HK-2 (cell line): ENCODE data around the gene PPL.

ENCODE experiments used
- DNase-seq: peaks from one replicate; pipeline ENCODE4 v3.0.0-alpha.2; 2018; ENCODE audit not compliant: unreplicated experiment

The PPL gene

DNA sequence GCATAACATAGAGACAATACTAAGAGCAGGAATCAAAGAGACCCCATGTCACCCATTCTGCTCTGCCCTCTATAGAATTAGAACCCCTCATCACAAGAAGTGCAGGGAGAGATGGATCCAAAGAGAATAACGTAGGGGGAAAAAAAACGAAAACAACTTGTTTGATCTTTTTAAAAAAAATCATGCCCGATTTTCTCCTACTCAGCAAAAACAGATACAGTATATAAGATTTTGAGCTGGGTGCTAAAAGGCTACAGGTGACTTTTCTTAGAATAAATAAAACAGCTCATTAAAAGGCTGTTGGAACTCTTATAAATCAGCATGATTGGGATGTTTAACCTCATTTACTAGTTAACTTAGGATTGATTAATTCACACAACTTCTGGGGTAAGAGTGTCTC, 72.2 kb downstream of the PPL start:
- no peak for DNase-seq

DNA sequence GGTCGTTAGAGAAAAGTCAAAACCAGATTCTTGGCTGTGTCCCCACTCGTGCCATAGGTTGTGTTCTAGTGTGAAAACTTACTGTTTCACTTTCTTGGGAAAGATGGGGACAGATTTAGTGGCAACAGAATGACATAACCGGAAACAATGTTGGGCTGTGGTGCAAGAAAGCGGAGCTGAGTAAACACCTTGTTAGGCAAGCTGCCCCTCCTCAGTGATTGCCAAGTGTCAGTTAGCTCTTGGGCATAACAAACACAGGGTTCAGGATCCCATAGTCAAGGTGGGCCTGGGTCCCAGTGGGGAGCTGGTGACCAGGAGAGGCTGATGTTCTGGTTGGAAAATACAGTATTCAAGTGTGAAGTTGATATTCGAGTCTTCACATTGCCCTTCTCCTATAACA, 74.3 kb downstream of the PPL start:
- DNase-seq, result no peak

DNA sequence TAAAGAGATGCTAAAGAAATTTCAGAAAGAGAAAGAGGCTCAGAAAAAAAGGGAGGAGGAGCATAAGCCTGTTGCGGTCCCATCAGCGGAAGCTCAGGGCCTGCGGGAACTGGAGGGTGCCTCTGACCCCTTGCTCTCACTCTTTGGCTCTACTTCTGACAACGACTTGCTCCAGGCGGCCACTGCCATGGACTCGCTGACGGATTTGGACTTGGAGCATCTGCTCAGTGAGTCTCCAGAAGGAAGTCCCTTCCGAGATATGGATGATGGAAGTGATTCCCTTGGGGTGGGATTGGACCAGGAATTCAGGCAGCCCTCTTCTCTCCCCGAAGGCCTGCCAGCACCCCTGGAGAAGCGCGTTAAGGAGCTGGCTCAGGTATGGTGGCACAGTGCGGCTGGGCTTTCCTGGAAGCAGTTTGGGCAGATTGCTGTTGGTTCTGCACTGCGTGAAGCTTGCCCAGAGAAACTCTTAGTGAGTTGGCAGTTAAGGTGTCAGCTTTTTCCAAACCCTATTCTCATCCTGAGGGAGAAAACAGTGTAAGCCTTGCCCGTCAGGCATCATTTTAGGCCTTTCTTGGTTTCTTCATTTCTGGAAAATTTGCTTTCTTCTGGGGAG, 76.1 kb downstream of the PPL start:
- DNase-seq, result no peak

DNA sequence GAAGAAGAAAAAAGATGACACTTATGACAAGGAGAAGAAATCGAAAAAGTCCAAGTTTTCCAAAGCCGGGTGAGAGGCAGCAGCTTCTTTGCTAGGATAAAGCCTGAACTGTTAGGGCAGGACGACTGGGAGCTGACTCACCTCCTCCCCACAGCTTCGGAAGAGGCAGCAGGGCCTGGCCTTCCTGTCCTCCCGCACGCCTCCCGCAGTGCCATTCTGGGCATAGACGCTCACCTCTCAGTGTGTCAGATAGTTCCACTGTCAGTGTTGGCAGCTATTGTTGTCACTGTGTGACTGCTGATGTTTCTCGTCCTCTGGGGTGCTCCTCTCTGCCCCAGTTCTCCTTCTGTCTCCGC, 77.1 kb downstream of the PPL start:
- no peak for DNase-seq

DNA sequence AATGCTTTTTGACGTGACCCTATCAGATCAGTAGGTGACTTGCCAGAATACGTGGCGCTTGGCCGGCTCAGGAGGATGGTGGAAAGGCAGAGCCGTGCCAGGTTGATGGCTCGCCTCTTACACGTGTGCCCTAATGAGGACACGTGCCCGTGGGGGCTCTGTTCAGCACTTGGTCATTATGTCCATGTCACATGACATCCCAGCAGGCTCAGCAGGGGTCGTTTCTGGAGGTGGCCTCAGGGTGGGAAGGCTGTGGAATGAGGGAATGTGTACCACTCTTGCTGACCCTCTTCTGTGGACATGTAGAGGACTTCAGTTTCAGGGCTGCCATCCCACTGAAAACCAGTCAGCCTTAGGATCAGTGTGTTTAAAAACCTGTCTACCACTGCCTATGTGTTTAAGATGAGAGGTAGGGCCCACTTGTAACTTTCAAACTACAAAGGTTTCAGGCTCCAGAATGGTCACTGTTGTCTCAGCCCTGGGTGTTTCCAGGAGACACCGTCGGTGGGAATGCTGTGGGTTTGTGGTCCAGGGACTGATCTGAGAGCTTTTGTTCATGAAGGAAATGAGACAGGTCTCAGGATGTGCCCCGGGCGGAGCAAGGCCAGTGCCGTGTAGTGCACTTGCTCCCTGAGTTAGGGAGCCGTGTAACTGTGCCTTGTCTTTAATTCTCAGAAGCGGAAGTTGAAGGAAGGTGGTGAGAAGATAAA, 77.6 kb downstream of the PPL start:
- no peak for DNase-seq

GRCh38 chr16:4855804-4856203, 81.1 kb downstream of the PPL start:
- DNase-seq, result no peak

- no peak for DNase-seq
Observed at GRCh38 chr16:4855371-4855770, 81.6 kb downstream of the PPL start.

DNA sequence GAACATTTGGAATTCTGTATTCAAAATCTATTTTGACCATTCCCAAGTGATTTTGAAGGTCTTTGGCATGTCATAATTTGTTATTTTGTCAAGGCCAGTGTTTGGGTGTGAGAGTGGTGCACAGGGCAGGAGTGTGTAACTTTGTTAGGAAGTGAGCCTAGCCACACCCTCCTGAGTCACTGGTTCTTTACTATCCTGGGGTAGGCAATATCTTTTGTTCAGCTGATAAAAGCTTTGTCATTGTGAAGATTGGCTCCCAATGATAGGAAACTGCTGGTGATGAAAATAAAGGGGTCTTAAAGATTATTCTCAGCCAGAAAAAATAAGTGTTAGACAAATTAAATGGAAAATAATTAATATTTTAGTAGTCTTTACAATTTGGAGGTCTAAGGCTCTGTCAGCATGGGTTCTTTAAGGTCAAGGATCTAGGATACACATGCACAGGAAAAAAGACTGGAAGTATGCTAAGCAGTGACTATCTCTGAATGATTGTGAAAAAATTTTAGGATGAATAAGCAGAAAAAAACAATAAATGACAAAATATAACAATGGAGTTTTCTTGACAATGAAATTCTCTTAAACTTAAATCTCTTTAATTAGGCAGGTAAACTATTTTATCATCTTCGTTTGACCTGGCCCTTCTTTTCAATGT, 84.6 kb downstream of the PPL start:
- DNase-seq, result no peak

DNA sequence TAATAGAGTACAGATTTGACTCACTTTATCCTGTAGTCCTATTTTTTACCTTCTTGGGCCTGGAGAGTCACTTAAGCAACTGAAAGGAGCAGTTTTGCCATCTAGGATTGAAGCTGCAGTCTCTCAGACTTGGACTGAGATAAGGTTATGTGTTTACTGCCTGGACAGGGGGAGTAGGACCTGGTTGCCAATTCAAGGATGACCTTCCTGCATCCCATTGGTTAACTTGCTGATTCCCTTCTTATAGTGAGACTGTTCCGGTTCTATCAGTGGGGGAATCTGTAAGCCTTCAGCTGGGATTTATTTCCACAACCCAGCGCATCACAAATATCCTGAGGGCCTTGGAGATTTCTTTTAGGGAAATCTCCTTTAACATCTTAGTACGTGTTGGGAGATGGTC, 86.7 kb downstream of the PPL start:
- no peak for DNase-seq

- DNase-seq, result peak; percentile 32
Observed at GRCh38 chr16:4847774-4848587, 89.0 kb downstream of the PPL start.

DNA sequence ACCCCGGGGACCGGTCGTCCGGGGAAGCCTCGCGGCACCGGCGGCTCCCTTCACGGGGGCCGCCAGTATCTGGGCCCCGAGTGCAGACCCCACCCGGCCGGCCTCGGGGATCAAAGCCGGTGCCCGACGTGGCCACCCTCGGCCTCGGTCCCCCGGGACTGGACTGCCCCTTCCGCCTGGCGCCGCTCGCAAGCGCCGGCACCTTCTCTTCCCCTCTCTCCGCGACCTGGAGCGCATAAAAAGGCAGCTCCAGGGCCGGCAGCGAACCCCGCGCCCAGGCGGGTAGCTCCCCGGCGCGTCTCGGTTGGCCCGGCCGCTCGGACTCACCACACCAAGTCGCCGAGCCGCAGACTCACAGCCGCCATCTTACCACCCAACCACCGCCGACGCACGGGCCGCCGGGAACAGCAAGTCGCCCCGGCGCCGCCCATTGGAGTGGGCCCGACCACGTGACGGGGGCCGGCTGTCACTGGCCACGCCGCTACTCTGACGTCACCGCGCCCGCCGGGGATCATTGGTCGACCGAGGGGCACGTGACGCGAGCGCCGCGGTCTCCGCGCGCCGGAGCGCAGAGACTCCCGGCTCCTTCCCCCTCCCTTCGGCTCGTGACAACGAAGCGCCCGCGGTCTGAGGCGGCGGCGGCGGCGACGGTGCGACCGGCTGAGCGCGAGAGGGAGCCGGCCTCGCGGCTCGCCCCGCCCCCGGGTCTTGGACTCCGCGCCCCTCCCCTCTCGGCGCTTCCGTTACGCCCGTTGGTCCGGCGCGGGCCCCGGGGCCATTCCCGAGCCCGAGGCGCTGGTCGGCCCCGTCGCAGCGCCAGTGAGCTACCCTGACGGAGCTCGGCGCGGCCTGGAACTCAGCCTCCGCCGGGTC, 89.8 kb downstream of the PPL start, which contains the start of the genes GLYR1 and UBN1:
GLYR1 (minus strand) TSS at position 388 of the 873 bp plus-strand sequence; CDS start at position 365, 23 bp downstream.
UBN1 (plus strand) TSS at position 581 of the 873 bp plus-strand sequence. CDS start 5,437 bp downstream, outside the sequence.
- peak; percentile 95 for DNase-seq

GRCh38 chr16:4846503-4846900, 90.4 kb downstream of the PPL start:
- DNase-seq, result peak; percentile 68

DNA sequence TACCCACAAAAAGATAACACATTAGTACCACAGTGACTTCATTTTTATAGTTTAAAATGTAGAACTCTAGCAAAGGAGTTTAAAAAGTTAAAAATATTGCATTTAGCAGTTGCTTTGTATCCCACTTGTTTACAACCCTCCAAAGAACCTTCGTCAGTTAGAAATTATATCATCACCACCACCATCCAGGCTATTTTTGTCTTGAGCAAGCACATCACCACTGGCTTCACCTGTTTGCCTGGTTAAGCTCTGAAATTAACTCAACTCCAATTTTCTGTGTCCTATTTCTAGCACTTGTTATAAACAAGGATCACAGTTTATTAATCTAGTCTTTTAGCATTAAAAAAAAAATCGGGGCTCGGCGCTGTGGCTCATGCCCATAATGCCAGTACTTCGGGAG, 96.0 kb downstream of the PPL start:
- no peak for DNase-seq

DNA sequence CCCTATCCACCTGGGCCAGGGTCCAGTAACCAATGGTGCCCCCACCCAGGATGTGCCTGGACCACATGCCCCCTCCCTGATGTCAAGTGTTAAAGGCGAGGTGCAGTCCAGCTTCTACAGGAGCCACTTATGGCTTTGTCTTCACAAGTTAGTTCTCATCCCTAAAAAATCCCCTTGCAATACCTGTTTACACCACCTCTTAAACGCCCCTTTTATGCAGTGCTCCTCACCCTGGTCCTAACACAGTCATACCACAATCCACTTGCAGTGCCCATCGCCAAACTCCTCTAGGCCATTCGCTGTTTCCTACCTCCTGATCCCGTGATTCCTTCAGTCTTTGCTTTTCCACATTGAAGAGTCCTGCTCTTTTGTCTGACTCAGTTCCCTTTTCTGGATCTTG, 97.0 kb downstream of the PPL start:
- no peak for DNase-seq

DNA sequence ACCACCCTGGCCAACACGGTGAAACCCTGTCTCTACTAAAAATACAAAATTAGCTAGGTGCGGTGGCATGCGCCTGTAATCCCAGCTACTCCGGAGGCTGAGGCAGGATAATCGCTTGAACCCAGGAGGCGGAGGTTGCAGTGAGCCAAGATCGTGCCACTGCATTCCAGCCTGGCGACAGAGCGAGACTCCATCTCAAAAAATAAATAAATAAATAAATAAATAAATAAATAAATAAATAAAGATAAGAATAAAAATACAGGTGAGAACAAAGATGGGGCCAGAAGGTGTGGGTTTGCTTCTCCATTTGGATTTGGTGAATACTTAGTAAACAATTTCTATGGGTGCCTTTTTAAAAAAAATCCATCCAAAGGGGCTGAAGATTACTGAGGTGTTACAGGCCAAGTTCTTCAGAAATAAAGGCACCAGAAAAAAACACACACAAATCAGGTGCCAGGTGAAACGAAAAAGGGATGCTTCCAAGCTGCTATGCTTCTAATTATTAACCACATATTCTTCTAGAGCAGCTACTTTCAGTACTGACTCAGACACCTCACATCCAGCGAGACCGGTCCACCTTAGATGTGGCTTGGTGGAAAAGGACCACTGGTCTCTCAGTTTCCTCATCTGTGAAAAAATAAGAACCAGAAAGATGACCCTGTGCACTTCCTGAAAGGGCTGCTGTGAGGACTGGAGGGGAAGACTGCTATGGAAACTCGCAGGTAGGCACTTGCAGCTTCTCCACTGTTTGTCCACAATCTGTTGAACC, 99.0 kb downstream of the PPL start:
- peak; percentile 31 for DNase-seq

DNA sequence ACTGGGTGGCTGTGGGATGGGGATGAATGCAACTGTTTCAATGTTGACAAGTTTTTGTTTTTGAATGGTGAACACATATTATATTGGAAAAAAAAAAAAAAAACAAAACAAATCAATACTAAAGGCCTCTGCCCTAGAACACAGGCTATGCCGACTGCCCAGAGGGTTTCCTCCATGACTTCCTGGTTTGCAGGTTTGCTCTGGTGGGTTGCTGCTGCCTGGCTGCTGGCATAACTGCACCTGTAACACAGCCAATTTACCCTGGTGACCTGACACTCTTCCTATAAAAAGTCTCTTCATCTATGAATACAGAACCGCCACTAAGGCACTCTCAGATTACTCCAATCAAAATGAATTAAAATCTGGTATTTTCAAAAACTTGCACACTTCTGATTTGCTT, 100.2 kb downstream of the PPL start:
- DNase-seq, result no peak

- no peak for DNase-seq
Observed at GRCh38 chr16:4833584-4833983, 103.4 kb downstream of the PPL start.

DNA sequence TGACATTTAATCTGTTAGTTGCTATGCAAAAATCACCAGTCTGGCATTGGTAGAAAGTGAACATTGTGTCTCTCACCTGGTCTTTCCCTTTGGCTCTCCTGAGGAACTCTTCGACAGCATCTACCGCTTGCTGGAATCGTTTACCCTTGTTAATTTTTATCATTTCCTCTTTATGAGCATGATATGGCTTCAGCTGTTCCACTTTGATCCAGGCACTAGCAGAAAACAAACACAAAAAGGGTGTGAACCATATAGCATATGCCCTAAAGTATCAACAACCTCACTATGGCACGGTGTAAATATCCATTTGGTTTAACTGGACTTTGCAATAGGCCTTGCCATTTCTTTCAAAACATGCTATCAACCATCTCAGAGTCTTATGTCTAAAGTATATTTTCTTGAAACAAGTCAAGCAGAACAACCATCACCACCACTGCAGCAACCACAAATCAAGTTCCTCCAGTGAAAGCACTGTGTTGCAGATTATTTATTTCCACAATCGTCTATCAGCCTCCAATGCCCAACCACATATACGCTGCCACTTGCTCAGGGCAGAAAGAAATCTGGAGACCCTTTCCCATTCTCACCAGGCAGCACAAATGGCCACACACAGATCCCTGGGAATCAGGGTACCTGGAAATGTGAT, 104.1 kb downstream of the PPL start:
- DNase-seq, result no peak
